Heart right ventricle (tissue), 16 donors: ENCODE data around the gene GTPBP6. TPM values are rescaled to one million over a fixed set of nuclear protein-coding genes. Genes with fewer than 3 reads are reported as not detected.

Source experiments
- ATAC-seq, 8 donors: fragments of 200-7000 bp; cut with Tn5 transposase; one replicate each; pipeline ENCODE4 v1.9.1; 2020; ENCODE audit warnings: mild to moderate bottlenecking in 8 of 8, moderate library complexity in 8 of 8, moderate number of reproducible peaks in 1 of 8
- DNase-seq, 2 donors: peaks; one replicate each; pipeline ENCODE4 v3.0.0-alpha.2; 2020
- H3K27ac ChIP-seq, 10 donors: fragments of 200-600 bp; sonication (generic) in 2 of 10; one replicate each; pipeline versions ENCODE4 v1.5.0 to v1.8.0; 2020 to 2022; ENCODE audit warnings: mild to moderate bottlenecking in 3 of 10
- H3K27me3 ChIP-seq, 7 donors: fragments of 200-600 bp; one replicate each; pipeline ENCODE4 v1.8.0; 2021 to 2022; ENCODE audit warnings: mild to moderate bottlenecking in 2 of 7
- H3K36me3 ChIP-seq, 9 donors: fragments of 200-600 bp; sonication (generic) in 1 of 9; one replicate each; pipeline versions ENCODE4 v1.5.0 to v1.8.0; 2020 to 2022; ENCODE audit warnings: mild to moderate bottlenecking in 2 of 9
- H3K4me1 ChIP-seq, 9 donors: fragments of 200-600 bp; sonication (generic) in 1 of 9; one replicate each; pipeline versions ENCODE4 v1.5.0 to v1.8.0; 2020 to 2022; ENCODE audit warnings: mild to moderate bottlenecking in 4 of 9
- H3K4me3 ChIP-seq, 10 donors: fragments of 200-600 bp; sonication (generic) in 2 of 10; one replicate each; pipeline versions ENCODE4 v1.5.0 to v1.8.0; 2020 to 2022; ENCODE audit warnings: mild to moderate bottlenecking in 7 of 10, moderate library complexity in 2 of 10
- H3K9me3 ChIP-seq, 11 donors: fragments of 200-600 bp in 10 of 11; sonication (generic) in 2 of 11; one replicate each; pipeline versions ENCODE4 v1.5.0 to v1.8.0; 2013 to 2022; ENCODE audit warnings: mild to moderate bottlenecking in 2 of 11, control low read depth in 1 of 11, moderate library complexity in 1 of 11
- CTCF ChIP-seq, 9 donors: fragments of 200-600 bp; sonication (generic) in 2 of 9; IDR thresholded peaks; one replicate each; pipeline versions ENCODE4 v1.5.0 to v1.8.0; 2021 to 2022; ENCODE audit warnings: antibody characterized with exemption in 9 of 9, mild to moderate bottlenecking in 5 of 9, moderate library complexity in 1 of 9
- WGBS, 2 donors: extraction: QIAGEN DNeasy Blood & Tissue Kit; methylation state at CpG; one replicate each; pipeline ENCODE4 v1.1.7; 2013; ENCODE audit warnings: inconsistent platforms in 1 of 2; 5-methylcytosine and 5-hydroxymethylcytosine counted together
- intact Hi-C, 10 donors: fragments of 100-400 bp; cut with DNase I; formaldehyde crosslinking; loops; one replicate each; pipeline versions ENCODE4 v1.11.1 to v1.14.2; 2022
- polyA plus RNA-seq, 2 donors: library from polyadenylated mRNA; stranded (reverse); fragments of 200-250 nt; gene quantifications; one replicate each; pipeline ENCODE4 v1.2.3, GENCODE V29; 2013
- total RNA-seq, 10 donors: library from RNA; stranded (reverse); fragmentation: NEBNext Ultra II Directional in 3 of 10; extraction: Animal tissue kit (Norgen Biotek cat#: 25700) in 3 of 10; gene quantifications; one replicate each; pipeline versions ENCODE4 v1.2.1 to v1.2.4, GENCODE V29; 2021 to 2023
- donor health status: Arrhythmogenic right ventricular cardiomyopathy.
- donor health status: ischemic (EF 13 %, LVEDD 7.1; RV severe dilation, severe dysfunction).
- donor health status: healthy with polysubstance abuse.
- donor health status: DM: no; HTN: yes; CAD: no.
- donor health status: DM: no; HTN: no; CAD: no.
- donor health status: ischemic (EF 25% LVEDD 6.9; RV normal size, moderate dysfunction).
- donor health status: ischemic (EF 25% LVEDD 5.7; RV mildly dilated, moderate dysfunction).
- donor health status: healthy.
- donor health status: DM: yes; HTN: yes; CAD: no.
- donor health status: Ischemic cardiomyopathy.
- donor health status: ischemic (EF 35%, LVEDD 5.7; RV mildly dilated, moderate dysfunction).
- donor health status: nonischemic (EF 11% LVEDD 7.7; RV severe dilation, severe dysfunction).
- donor health status: DM: yes; HTN: yes; CAD: no.
- donor health status: PGD.
- donor health status: ischemic (EF 29% LVEDD 5.4; RV normal size, mild dysfunction).
- donor health status: nonischemic (EF 23%, LVEDD 6.1; RV moderate dilation, normal function).

GTPBP6 gene
- total and polyA plus RNA-seq, 12 donors: 29.8 to 103 (median 46.3) TPM

- ATAC-seq (no peak), DNase-seq (no peak)
- Histone ChIP-seq H3K27me3 (no peaks in the 10 kb centered on the region), H3K4me1 (no peaks in the 10 kb centered on the region), H3K9me3 (peaks cover 0 to 19% (median 0%) of the 10 kb centered on the region in 11 donors), H3K4me3 (no peak overlapping the region), H3K36me3 (peaks cover 0 to 82% (median 33%) of the 10 kb centered on the region in 9 donors), H3K27ac (no peak overlapping the region)
- WGBS, 2 donors: 92 to 96% methylated on average over 19 of the region's 19 CpGs
- no peak for TF ChIP-seq CTCF (IDR thresholded peaks at IDR 0.05)
- intact Hi-C loops: no loop called here
These were observed 15.6 kb downstream of the GTPBP6 start for GRCh38 chrX:302975-303374.

GRCh38 chrX:300334-300733 lies 18.3 kb downstream of the GTPBP6 start:
- intact Hi-C loops: no loop called here
- H3K27me3 ChIP-seq: no peaks in the 10 kb centered on the region
- ATAC-seq (no peak), DNase-seq (no peak)
- H3K4me3 ChIP-seq: no peak overlapping the region
- WGBS, 2 donors: 93 to 97% methylated on average over 8 of the region's 8 CpGs
- H3K27ac ChIP-seq: no peak overlapping the region
- H3K36me3 ChIP-seq: peaks cover 0 to 65% (median 20%) of the 10 kb centered on the region in 9 donors
- TF ChIP-seq CTCF (IDR thresholded peaks at IDR 0.05): no peak
- no peaks in the 10 kb centered on the region for H3K4me1 ChIP-seq
- H3K9me3 ChIP-seq: peaks cover 0 to 19% (median 0%) of the 10 kb centered on the region in 11 donors

GRCh38 chrX:298993-299392 lies 19.6 kb downstream of the GTPBP6 start:
- H3K36me3 ChIP-seq: peaks cover 0 to 65% (median 9%) of the 10 kb centered on the region in 9 donors
- DNase-seq: no peak
- 96 to 98% methylated on average over 36 of the region's 36 CpGs for WGBS, 2 donors
- ATAC-seq: no peak
- no peak overlapping the region for H3K27ac ChIP-seq
- no peaks in the 10 kb centered on the region for H3K27me3 ChIP-seq
- peaks cover 0 to 11% (median 0%) of the 10 kb centered on the region in 11 donors for H3K9me3 ChIP-seq
- intact Hi-C loops: no loop called here
- H3K4me1 ChIP-seq: no peaks in the 10 kb centered on the region
- no peak for TF ChIP-seq CTCF (IDR thresholded peaks at IDR 0.05)
- no peak overlapping the region for H3K4me3 ChIP-seq

GRCh38 chrX:295136-295535 lies 23.5 kb downstream of the GTPBP6 start:
- 95 to 96% methylated on average over 21 of the region's 21 CpGs for WGBS, 2 donors
- no peak for DNase-seq
- Histone ChIP-seq H3K4me3 (no peak overlapping the region), H3K36me3 (peaks cover 0 to 67% (median 14%) of the 10 kb centered on the region in 9 donors), H3K27ac (no peak overlapping the region), H3K4me1 (no peaks in the 10 kb centered on the region), H3K9me3 (peaks cover 0 to 7% (median 0%) of the 10 kb centered on the region in 11 donors), H3K27me3 (no peaks in the 10 kb centered on the region)
- intact Hi-C loops: no loop called here
- TF ChIP-seq CTCF (IDR thresholded peaks at IDR 0.05): no peak
- no peak for ATAC-seq
